Measurements from ENCODE around the gene USP10. TPM values are rescaled to one million over a fixed set of nuclear protein-coding genes. Genes with fewer than 3 reads are reported as not detected.
"Not testable (repeated sequence)": the region's sequence is repeated elsewhere in the genome, so short reads cannot be mapped to it uniquely, and the experiment has no call there.

USP10 gene
- total RNA-seq, 2 experiments from 2014 or later = 75.2 to 75.8 TPM

- no peak for DNase-seq
- H3K4me3 Mint-ChIP-seq = peak overlapping the region; percentile 50
- POLR2A ChIA-PET = interaction anchor here (0.7 kb wide), 1 partner anchor 10 kb away, joined by 4 read pairs; no protein-coding TSS in a partner anchor
- no peaks in the 10 kb centered on the region for H3K27me3 Mint-ChIP-seq
- peaks cover 2% of the 10 kb centered on the region for H3K36me3 Mint-ChIP-seq
- peak; percentile 57 for ATAC-seq (ENCODE audit: low read depth)
- H3K4me1 Mint-ChIP-seq = peaks cover 39% of the 10 kb centered on the region
- no peak overlapping the region for H3K27ac Mint-ChIP-seq
- no peaks in the 10 kb centered on the region for H3K9me3 Mint-ChIP-seq
Measured at GRCh38 chr16:84730406-84731106, 30.8 kb downstream of the USP10 start.

GRCh38 chr16:84732332-84732673, 32.5 kb downstream of the USP10 start:
- H3K9me3 Mint-ChIP-seq; H3K4me3 Mint-ChIP-seq; DNase-seq; H3K27me3 Mint-ChIP-seq; POLR2A ChIA-PET; H3K36me3 Mint-ChIP-seq; ATAC-seq (ENCODE audit: low read depth); H3K27ac Mint-ChIP-seq: not testable (repeated sequence)
- peaks cover 33% of the 10 kb centered on the region for H3K4me1 Mint-ChIP-seq

GRCh38 chr16:84732674-84733352, 33.0 kb downstream of the USP10 start:
- POLR2A ChIA-PET = no interaction called here
- ATAC-seq (ENCODE audit: low read depth) (no peak), DNase-seq (no peak)
- Mint-ChIP-seq H3K27me3 (no peaks in the 10 kb centered on the region), H3K36me3 (peaks cover 2% of the 10 kb centered on the region), H3K27ac (no peak overlapping the region), H3K9me3 (no peaks in the 10 kb centered on the region), H3K4me3 (no peak overlapping the region), H3K4me1 (peaks cover 33% of the 10 kb centered on the region)

GRCh38 chr16:84735849-84736586, 36.2 kb downstream of the USP10 start:
- peaks cover 28% of the 10 kb centered on the region for H3K4me1 Mint-ChIP-seq
- peak; percentile 28 for ATAC-seq (ENCODE audit: low read depth)
- H3K36me3 Mint-ChIP-seq = peaks cover 8% of the 10 kb centered on the region
- POLR2A ChIA-PET = no interaction called here
- DNase-seq = no peak
- no peak overlapping the region for H3K4me3 Mint-ChIP-seq
- H3K9me3 Mint-ChIP-seq = no peaks in the 10 kb centered on the region
- H3K27ac Mint-ChIP-seq = no peak overlapping the region
- no peaks in the 10 kb centered on the region for H3K27me3 Mint-ChIP-seq

- H3K4me3 Mint-ChIP-seq = no peak overlapping the region
- POLR2A ChIA-PET = no interaction called here
Measured at GRCh38 chr16:84737192-84738011, 37.6 kb downstream of the USP10 start.

GRCh38 chr16:84738255-84739038, 38.6 kb downstream of the USP10 start:
- H3K27me3 Mint-ChIP-seq = no peaks in the 10 kb centered on the region
- POLR2A ChIA-PET = interaction anchor here (0.6 to 1.2 kb wide), 2 partner anchors 135 to 234 kb away, joined by 4 to 8 read pairs; partner anchors contain the start of gene MEAK7
- H3K4me1 Mint-ChIP-seq = peaks cover 27% of the 10 kb centered on the region
- peak overlapping the region; percentile 1 for H3K27ac Mint-ChIP-seq
- DNase-seq (peak; percentile 76), ATAC-seq (ENCODE audit: low read depth) (peak; percentile 74)
- peaks cover 13% of the 10 kb centered on the region for H3K36me3 Mint-ChIP-seq
- H3K9me3 Mint-ChIP-seq = no peaks in the 10 kb centered on the region
- peak overlapping the region; percentile 54 for H3K4me3 Mint-ChIP-seq

More at GRCh38 chr16:84737192-84738011, 37.6 kb downstream of the USP10 start:
- Mint-ChIP-seq H3K9me3 (no peaks in the 10 kb centered on the region), H3K27ac (no peak overlapping the region), H3K36me3 (peaks cover 13% of the 10 kb centered on the region), H3K4me1 (peaks cover 28% of the 10 kb centered on the region), H3K27me3 (no peaks in the 10 kb centered on the region)
- ATAC-seq (ENCODE audit: low read depth) (no peak), DNase-seq (no peak)

GRCh38 chr16:84739349-84740124, 39.7 kb downstream of the USP10 start:
- ATAC-seq (ENCODE audit: low read depth) (no peak), DNase-seq (no peak)
- Mint-ChIP-seq H3K4me1 (peaks cover 27% of the 10 kb centered on the region), H3K4me3 (no peak overlapping the region), H3K9me3 (no peaks in the 10 kb centered on the region), H3K36me3 (peaks cover 11% of the 10 kb centered on the region), H3K27ac (peak overlapping the region; percentile 34), H3K27me3 (no peaks in the 10 kb centered on the region)
- POLR2A ChIA-PET = interaction anchor here (1.2 kb wide), 1 partner anchor 236 kb away, joined by 4 read pairs; the partner anchor contains the start of gene MEAK7

- no peak overlapping the region for H3K27ac Mint-ChIP-seq
- POLR2A ChIA-PET = interaction anchor here (0.6 kb wide), 1 partner anchor 10 kb away, joined by 4 read pairs; no protein-coding TSS in a partner anchor
- no peaks in the 10 kb centered on the region for H3K27me3 Mint-ChIP-seq
- peaks cover 28% of the 10 kb centered on the region for H3K4me1 Mint-ChIP-seq
- DNase-seq (no peak), ATAC-seq (ENCODE audit: low read depth) (no peak)
- H3K36me3 Mint-ChIP-seq = peaks cover 14% of the 10 kb centered on the region
- no peaks in the 10 kb centered on the region for H3K9me3 Mint-ChIP-seq
- no peak overlapping the region for H3K4me3 Mint-ChIP-seq
Measured at GRCh38 chr16:84740596-84741116, 40.9 kb downstream of the USP10 start.

GRCh38 chr16:84741340-84741830, 41.6 kb downstream of the USP10 start:
- Mint-ChIP-seq H3K36me3 (peaks cover 14% of the 10 kb centered on the region), H3K27ac (no peak overlapping the region), H3K27me3 (no peaks in the 10 kb centered on the region), H3K4me1 (peaks cover 22% of the 10 kb centered on the region), H3K9me3 (no peaks in the 10 kb centered on the region), H3K4me3 (no peak overlapping the region)
- DNase-seq (no peak), ATAC-seq (ENCODE audit: low read depth) (no peak)
- POLR2A ChIA-PET = no interaction called here

- H3K27me3 Mint-ChIP-seq = no peaks in the 10 kb centered on the region
- H3K27ac Mint-ChIP-seq = no peak overlapping the region
- H3K4me3 Mint-ChIP-seq = no peak overlapping the region
- ATAC-seq (ENCODE audit: low read depth) = no peak
- DNase-seq = no peak
- POLR2A ChIA-PET = no interaction called here
- H3K9me3 Mint-ChIP-seq = no peaks in the 10 kb centered on the region
- H3K36me3 Mint-ChIP-seq = peaks cover 14% of the 10 kb centered on the region
- H3K4me1 Mint-ChIP-seq = peaks cover 20% of the 10 kb centered on the region
Measured at GRCh38 chr16:84742641-84743092, 42.9 kb downstream of the USP10 start.

- DNase-seq = no peak
- Mint-ChIP-seq H3K9me3 (no peaks in the 10 kb centered on the region), H3K4me1 (peaks cover 20% of the 10 kb centered on the region), H3K36me3 (peaks cover 13% of the 10 kb centered on the region), H3K27ac (no peak overlapping the region), H3K27me3 (no peaks in the 10 kb centered on the region), H3K4me3 (no peak overlapping the region)
- no peak for ATAC-seq (ENCODE audit: low read depth)
- POLR2A ChIA-PET = no interaction called here
Measured at GRCh38 chr16:84746231-84746630, 46.4 kb downstream of the USP10 start.

All from activated naive CD8-positive, alpha-beta T cell treated with anti-CD3 and anti-CD28 coated beads, Interleukin-2, amount 10 ng/mL, durations not matched to agents 7 days and 5 days (primary cell).